Measurements from ENCODE around the gene NR2E3.
"Not testable (repeated sequence)": the region's sequence is repeated elsewhere in the genome, so short reads cannot be mapped to it uniquely, and the experiment has no call there.

NR2E3 gene

DNA sequence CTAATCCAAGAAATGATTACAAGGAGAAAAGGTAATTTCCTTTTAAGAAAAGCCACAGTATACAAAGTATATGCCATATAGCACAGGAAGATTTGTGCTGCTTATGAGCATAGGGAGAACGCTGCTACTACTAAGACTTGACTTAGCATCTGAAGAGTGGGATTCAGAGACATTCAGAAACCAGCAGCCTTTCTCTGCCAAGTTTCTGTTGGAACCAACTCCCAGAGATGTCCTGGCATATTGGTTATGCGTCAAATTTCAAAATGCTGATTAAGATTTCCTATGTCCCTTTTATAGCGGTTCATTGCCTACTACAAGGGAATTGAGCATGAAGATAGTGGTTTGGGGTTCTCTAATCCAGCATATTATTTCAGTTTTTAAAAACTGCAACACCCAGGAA lies 4.9 kb downstream of the NR2E3 start:
- DNase-seq (ENCODE audit: low read depth), result no peak

DNA sequence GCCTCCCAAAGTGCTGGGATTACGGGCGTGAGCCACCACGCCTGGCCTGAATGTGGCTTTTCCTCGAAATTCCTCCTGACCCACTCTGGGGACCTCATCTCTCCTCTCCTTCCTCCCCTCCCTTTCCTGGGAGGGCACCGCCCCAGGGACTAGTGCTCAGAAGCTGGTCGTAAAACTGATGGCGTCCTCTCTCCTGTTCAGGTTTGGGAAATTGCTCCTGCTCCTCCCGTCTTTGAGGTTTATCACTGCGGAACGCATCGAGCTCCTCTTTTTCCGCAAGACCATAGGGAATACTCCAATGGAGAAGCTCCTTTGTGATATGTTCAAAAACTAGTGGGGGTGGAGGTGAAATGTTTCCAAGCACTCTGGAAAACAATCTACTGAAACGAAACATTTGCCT lies 7.0 kb downstream of the NR2E3 start:
- no peak for DNase-seq (ENCODE audit: low read depth)

DNA sequence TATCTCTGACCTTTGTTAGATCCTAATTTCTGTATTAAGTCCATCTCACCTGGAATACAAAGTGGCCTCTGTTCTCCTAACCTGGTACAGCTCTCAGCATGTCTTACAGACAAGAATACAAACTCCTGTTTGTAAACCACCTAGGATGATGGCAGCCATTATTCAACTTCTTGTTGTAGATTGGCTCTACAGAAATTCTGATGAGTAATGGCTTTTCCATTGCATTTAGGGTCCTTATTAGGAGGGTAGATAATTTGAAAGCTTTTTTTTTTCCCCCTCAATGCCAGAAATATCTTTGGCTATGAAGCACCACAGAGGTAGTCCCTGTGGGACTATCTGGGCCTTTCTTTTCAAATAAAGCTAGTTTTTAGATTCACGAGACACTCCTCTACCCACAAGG lies 9.8 kb downstream of the NR2E3 start:
- no peak for DNase-seq (ENCODE audit: low read depth)

DNA sequence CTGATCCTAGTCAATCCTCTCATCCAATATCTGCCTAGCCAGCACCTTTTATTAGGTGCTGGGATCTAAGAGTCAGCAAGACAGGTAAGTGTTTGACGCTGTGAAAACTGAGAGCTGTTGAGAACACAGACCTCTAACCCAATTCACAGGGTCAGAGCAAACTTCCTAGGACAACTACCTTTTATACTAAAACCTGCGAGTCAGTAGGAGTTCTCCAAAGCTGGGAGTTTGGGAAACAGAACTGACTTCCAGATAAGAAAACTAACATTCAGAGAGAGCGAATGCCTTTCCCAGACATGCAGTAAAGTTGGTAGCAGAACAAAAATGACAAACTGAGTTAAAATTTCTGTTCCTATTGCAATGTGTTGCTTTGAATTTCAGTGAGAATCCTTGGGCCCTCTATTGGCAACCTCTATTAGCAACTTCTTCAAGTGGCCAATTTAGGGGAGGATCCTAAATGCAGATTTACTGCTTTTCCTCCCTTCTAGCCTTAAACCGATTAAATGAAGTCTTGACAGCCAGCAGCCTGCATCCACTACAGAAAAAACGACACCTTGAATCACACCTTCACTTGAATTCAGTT lies 11.3 kb downstream of the NR2E3 start:
- no peak for DNase-seq (ENCODE audit: low read depth)

DNA sequence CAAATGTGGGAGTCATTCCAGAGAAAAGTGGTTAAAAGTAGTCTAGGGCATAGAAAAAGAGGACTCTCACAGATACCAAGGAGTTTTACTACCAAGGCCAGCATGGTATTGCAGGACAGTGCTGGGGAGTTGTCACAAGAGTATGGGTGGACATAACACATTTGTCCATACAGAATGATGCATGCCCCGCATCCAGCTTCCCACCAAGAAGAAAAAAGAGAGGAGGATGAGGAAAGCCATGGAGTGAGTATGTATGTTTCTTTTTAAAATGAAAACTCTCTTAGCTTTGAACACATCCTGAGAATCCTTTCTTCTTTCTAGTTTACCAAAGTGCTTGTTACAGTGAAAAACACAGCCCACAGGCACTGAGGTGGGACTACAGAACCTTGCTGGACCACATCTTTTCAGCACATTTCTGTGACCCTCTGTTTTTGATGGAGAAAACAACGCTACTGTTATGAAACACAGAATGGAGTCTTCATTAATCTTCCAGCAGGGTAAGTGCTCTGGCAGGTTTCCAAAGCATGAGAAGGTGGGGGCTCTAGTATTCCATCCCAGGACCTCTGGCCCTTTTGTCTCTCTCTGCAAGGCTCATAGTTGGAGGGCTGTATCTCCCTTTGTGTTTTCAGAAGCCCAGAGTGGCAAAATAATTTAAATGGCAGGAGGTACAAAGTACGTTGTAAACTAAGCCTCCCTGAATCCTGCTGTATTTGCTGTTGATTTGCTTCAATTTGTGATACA lies 12.7 kb downstream of the NR2E3 start:
- DNase-seq (ENCODE audit: low read depth), result no peak

DNA sequence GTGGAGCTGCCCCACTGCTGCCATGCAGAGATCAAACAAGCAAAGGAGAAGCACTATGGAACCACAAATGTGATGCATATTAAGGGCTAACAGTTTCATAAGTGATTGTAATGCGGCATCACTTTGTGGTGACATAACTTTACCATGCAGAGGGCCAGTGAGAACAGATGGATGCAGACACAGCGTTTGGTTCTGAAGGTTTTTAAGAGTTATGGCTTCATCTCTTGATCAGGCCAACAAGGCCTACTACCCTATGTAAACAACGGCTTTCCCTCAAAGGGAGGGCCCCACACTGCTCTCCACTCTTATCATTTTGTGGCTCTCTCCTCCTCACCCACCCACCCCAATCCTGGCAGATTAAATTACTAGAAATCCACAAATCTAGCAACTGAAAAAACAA lies 13.4 kb downstream of the NR2E3 start:
- no peak for DNase-seq (ENCODE audit: low read depth)

DNA sequence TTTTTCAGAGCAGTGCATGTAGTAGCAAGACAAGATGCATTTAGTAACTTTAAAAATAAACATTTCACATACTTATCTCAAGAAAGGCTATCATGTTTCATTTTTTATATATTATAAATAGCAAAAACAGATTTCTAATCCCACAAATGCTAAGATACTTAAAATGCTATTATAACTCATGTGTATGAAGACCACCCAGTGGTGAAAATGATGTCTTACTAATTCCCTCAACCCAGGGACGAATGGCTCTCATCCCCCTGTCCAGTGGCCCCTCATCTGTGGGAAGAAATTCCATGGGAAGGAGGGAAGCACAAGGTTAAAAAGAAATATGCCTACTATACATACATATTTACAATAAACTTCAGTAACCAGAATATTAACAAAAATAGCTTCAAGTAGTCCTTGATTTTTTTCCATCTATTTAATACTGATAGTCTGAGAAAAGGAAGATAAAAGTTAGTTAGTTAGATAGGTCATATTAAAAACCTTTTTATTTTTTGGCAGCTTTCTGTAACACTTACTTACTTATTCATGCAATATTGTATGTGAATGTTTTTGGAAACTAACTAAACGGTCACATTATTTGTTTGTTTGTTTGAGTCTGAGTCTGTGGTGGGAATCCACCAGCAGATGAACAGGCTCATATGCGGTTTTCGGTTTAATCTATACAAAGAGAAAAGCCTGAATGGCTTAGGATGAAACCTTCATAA lies 14.8 kb downstream of the NR2E3 start:
- DNase-seq (ENCODE audit: low read depth), result no peak

DNA sequence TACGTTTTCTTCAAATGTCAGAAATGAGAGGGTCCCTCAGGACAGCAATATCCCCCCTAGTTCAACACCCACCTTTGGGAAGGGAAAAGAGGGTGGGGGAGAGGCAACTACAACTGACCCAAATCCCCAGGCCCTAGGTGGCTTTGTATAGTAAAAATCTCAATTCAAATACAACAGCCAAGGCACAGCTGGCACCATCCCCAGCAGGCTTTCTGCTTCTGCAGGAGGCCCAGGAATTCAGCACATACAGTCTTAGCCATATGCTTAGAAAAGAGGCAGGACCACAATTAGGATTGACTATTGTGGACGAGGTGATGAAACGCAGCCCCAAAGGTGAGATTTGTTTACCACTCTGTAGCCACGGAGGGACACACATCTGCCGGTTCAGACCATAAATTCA lies 15.8 kb downstream of the NR2E3 start:
- no peak for DNase-seq (ENCODE audit: low read depth)

DNA sequence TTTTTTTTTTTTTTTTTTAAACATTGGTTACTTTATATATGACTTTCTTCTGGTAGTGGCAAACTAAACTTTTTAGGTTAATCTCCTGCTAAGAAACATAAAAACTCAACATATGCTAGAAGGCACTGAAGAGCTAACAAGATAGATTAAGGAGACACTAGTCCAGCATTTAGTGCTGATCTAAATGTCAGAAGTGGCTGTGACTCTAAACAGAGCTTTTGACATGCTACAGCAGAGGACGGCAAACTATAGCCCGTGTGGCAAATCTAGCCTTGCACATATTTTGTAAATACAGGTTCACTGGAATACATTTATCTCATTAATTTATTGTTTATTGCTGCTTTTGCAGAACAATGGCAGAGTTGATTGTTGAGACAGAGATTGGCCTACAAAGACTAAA lies 20.6 kb downstream of the NR2E3 start:
- no peak for DNase-seq (ENCODE audit: low read depth)

DNA sequence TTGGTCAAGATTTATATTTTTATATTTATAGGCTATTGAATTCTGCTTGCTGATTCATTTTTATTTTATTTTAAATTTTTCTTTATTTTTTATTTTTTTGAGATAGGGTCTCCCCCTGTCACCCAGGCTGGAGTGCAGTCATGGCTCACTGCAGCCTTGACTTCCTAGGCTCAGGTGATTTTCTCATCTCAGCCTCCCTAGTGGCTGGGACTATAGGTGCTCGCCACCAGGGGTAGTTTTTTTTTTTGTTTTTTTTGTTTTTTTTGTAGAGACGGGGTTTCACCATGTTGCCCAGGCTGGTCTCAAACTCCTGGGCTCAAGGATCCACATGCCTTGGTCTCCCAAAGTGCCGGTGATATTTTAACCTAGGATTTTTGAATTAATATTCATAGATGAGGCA lies 31.2 kb downstream of the NR2E3 start:
- DNase-seq (ENCODE audit: low read depth), result no peak

DNA sequence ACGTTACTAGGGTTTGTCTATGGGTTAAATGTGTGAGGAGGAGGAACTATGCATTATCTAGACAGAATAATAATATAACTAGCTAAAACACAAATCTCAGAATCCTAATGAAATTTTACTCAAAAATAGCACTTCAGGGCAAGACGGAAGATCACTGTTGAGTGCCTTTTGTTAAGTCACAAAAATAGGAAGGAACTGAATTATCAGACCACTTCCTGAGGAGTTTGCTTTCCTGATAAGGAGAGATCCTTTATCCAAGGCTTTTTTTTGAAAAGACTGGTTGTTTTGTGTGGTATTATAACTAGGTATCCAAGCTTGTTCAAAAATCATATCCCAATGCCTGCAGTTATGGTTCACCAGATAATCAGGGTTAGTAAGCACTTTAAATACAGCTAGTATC lies 34.6 kb downstream of the NR2E3 start:
- DNase-seq (ENCODE audit: low read depth), result no peak

DNA sequence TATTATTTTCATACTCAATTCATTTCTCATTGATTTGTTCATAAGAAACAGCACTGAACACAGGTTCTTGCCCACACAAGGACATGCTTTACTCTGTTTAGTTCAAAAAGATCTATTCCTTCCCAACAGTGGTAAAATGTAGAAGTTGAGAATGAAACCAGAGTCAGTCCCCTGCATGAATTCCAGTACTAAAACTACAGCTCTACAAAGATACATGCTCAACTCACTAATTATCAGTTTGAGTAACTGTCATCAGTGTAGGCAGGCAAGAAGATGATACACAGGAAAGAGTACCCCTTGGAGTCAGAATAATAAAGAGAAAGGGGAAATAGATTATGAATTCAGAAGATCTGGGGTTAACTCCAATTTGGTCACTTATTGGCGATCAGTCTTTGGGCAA lies 43.2 kb downstream of the NR2E3 start:
- DNase-seq (ENCODE audit: low read depth), result no peak

DNA sequence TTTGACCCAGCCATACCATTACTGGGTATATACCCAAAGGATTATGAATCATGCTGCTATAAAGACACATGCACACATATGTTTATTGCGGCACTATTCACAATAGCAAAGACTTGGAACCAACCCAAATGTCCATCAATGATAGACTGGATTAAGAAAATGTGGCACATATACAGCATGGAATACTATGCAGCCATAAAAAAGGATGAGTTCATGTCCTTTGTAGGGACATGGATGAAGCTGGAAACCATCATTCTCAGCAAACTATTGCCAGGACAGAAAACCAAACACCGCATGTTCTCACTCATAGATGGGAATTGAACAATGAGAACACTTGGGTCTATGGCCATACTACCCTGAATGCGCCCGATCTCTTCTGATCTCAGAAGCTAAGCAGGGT lies 47.9 kb downstream of the NR2E3 start:
- not testable (repeated sequence) for DNase-seq (ENCODE audit: low read depth)
